Body of pancreas (tissue), 4 donors: ENCODE results near the gene TEDC2. TPM values are rescaled to one million over a fixed set of nuclear protein-coding genes. Genes with fewer than 3 reads are reported as not detected.
"Not testable (repeated sequence)": the region's sequence is repeated elsewhere in the genome, so short reads cannot be mapped to it uniquely, and the experiment has no call there.

Source experiments
- ATAC-seq: fragments of 150-250 bp; one replicate; pipeline ENCODE4 v1.9.1; 2016
- DNase-seq, 4 donors: peaks; one replicate each; pipeline ENCODE4 v3.0.0-alpha.2; 2019
- H3K27ac ChIP-seq, 4 donors: fragments of 200-600 bp; sonication (generic); 1 replicate in 3 of 4; 2 replicates in 1 of 4; pipeline versions ENCODE4 v1.5.1 to v1.6.1; 2016 to 2019; ENCODE audit warnings: mild to moderate bottlenecking in 1 of 4, mixed read lengths in 1 of 4, moderate library complexity in 1 of 4
- H3K27me3 ChIP-seq, 2 donors: fragments of 200-600 bp; sonication (generic); one replicate each; pipeline ENCODE4 v1.6.0; 2016; ENCODE audit warnings: mild to moderate bottlenecking in 1 of 2
- H3K36me3 ChIP-seq, 2 donors: fragments of 200-600 bp; sonication (generic); replicated peaks in 1 of 2; 2 replicates each; pipeline ENCODE4 v1.5.1; 2016; ENCODE audit warnings: low read depth in 2 of 2; ENCODE audit not compliant: insufficient read depth in 1 of 2
- H3K4me1 ChIP-seq: fragments of 200-600 bp; sonication (generic); one replicate; pipeline ENCODE4 v1.6.0; 2016
- H3K4me3 ChIP-seq, 2 donors: fragments of 200-600 bp; sonication (generic); 1 replicate in 1 of 2; 2 replicates in 1 of 2; pipeline ENCODE4 v1.5.1; 2016 to 2019
- H3K9me3 ChIP-seq, 3 donors: fragments of 200-600 bp; sonication (generic); 1 replicate in 2 of 3; 2 replicates in 1 of 3; pipeline ENCODE4 v1.5.1; 2016
- POLR2A ChIP-seq, 3 donors: fragments of 450-650 bp; IDR thresholded peaks; one replicate each; pipeline ENCODE4 v1.6.1; 2016; ENCODE audit warnings: antibody characterized with exemption in 3 of 3, mild to moderate bottlenecking in 2 of 3
- WGBS, 2 donors: methylation state at CpG; one replicate each; pipeline ENCODE4 v1.1.5; 2017; 5-methylcytosine and 5-hydroxymethylcytosine counted together
- intact Hi-C: fragments of 100-400 bp; cut with DNase I; formaldehyde crosslinking; loops from one replicate; pipeline ENCODE4 v1.15.1; 2023
- total RNA-seq, 2 donors: library from RNA; depleted of rRNA; stranded (reverse); fragments of >200 nt; gene quantifications; one replicate each; pipeline ENCODE4 v1.1.0, GENCODE V29; 2016
- TF ChIP-seq, protein P1 (sequence below), 7 experiments: fragments of 450-650 bp in 4 of 7; fragments of 200-600 bp in 3 of 7; sonication (generic) in 3 of 7; IDR thresholded peaks; one replicate each; pipeline ENCODE4 v1.5.1; 2016 to 2019; ENCODE audit warnings: antibody characterized with exemption in 7 of 7

The TEDC2 gene
- total RNA-seq, 2 donors from 2014 or later, result not detected

DNA sequence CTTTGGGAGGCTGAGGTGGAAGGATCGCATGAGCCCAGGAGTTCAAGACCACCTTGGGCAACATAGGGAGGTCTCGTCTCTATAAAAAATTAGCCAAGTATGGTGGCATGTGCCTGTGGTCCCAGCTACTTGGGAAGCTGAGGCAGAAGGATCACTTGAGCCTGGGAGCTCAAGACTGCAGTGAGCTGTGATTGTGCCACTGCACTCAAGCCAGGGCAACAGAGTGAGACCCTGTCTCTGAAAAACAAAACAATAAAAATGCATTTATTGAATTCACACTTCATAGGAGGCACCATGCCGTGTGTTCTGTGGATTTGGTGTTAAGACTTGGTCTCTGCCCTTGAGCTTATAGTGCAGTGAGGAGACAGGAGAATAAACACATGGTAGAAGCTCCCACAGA lies 17.4 kb downstream of the TEDC2 start:
- DNase-seq (no peak), ATAC-seq (no peak)
- peak overlapping the region; percentile 62 to 91 (median 88) for H3K27ac ChIP-seq
- no peak for TF ChIP-seq POLR2A (IDR thresholded peaks at IDR 0.05)
- TF ChIP-seq, protein P1, sequence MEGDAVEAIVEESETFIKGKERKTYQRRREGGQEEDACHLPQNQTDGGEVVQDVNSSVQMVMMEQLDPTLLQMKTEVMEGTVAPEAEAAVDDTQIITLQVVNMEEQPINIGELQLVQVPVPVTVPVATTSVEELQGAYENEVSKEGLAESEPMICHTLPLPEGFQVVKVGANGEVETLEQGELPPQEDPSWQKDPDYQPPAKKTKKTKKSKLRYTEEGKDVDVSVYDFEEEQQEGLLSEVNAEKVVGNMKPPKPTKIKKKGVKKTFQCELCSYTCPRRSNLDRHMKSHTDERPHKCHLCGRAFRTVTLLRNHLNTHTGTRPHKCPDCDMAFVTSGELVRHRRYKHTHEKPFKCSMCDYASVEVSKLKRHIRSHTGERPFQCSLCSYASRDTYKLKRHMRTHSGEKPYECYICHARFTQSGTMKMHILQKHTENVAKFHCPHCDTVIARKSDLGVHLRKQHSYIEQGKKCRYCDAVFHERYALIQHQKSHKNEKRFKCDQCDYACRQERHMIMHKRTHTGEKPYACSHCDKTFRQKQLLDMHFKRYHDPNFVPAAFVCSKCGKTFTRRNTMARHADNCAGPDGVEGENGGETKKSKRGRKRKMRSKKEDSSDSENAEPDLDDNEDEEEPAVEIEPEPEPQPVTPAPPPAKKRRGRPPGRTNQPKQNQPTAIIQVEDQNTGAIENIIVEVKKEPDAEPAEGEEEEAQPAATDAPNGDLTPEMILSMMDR (IDR thresholded peaks at IDR 0.05), result no peak
- no peaks in the 10 kb centered on the region for H3K27me3 ChIP-seq
- H3K4me1 ChIP-seq, result peaks cover 74% of the 10 kb centered on the region
- intact Hi-C loops, result no loop called here
- H3K9me3 ChIP-seq, result no peaks in the 10 kb centered on the region
- no peaks in the 10 kb centered on the region for H3K36me3 ChIP-seq
- H3K4me3 ChIP-seq, result no peak overlapping the region
- 61 to 62% methylated on average over 3 of the region's 3 CpGs for WGBS, 2 donors

DNA sequence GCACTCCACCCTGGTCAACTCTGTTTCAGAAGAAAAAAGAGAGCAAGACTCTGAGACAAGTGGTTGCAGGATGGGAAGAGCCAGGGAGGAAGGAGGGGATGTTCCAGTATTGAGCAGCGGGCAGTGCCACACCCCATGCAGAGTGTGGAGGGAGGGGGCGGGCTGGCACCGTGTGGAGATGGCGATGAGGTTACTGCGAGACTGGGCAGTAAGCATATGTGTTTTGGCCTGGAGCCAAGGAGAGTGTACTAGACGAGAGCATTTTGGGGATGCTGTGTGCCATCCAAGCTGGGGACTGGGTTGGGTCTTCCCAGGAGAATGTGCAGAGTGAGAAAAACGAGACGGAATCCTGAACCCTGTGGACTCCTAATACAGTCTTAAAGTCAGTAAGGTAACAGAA lies 18.4 kb downstream of the TEDC2 start:
- intact Hi-C loops, result no loop called here
- Histone ChIP-seq H3K9me3 (no peaks in the 10 kb centered on the region), H3K4me1 (peaks cover 82% of the 10 kb centered on the region), H3K4me3 (no peak overlapping the region), H3K27ac (peak overlapping the region in 2 of 4 donors; percentile 86 to 91), H3K36me3 (no peaks in the 10 kb centered on the region), H3K27me3 (no peaks in the 10 kb centered on the region)
- WGBS, 2 donors, result 49 to 51% methylated on average over 8 of the region's 8 CpGs
- TF ChIP-seq, protein P1 (IDR thresholded peaks at IDR 0.05), result no peak
- no peak for TF ChIP-seq POLR2A (IDR thresholded peaks at IDR 0.05)
- no peak for ATAC-seq
- DNase-seq, result no peak

DNA sequence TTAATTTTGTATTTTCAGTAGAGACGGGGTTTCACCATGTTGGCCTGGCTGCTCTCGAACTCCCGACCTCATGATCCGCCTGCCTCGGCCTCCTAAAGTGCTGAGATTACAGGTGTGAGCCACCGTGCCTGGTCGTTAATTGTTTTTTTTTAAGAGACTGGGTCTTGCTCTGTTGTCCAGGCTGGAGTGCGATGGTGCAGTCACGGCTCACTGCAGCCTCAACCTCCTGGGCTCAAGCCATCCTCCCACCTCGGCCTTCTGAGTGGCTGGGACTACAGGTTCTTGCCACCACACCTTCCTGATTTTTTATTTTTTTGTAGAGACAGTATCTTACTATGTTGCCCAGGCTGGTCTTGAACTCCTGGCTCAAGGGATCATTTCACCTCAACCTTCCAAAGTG lies 20.1 kb downstream of the TEDC2 start:
- H3K27me3 ChIP-seq, intact Hi-C loops, H3K36me3 ChIP-seq, H3K4me3 ChIP-seq, H3K9me3 ChIP-seq, ATAC-seq, DNase-seq: not testable (repeated sequence)
- Histone ChIP-seq H3K4me1 (peaks cover 87% of the 10 kb centered on the region), H3K27ac (peak overlapping the region; percentile 75 to 86 (median 82))
- WGBS, 2 donors, result 92 to 93% methylated on average over 10 of the region's 10 CpGs

DNA sequence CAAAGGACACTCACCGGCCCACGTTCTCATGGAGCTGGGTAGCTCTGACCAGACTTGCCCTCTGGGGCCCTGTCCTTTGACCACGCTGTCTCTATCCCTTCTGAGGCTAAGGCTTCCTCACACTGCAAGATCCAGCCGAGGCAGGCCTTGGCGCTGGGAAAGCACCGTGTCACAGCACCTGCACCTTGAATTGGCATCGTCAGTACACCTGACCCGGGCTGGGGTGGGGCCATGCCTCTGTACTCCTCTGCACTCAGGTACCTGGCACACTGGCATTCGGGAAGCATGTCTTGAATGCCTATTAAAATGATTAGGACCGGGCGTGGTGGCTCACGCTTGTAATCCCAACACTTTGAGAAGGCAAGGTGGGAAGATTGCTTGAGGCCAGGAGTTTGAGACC lies 21.0 kb downstream of the TEDC2 start:
- TF ChIP-seq POLR2A (IDR thresholded peaks at IDR 0.05), result peak; percentile 12 to 53 (median 42)
- TF ChIP-seq, protein P1 (IDR thresholded peaks at IDR 0.05), result no peak
- Histone ChIP-seq H3K9me3 (no peaks in the 10 kb centered on the region), H3K27me3 (no peaks in the 10 kb centered on the region), H3K36me3 (no peaks in the 10 kb centered on the region), H3K4me3 (no peak overlapping the region), H3K27ac (peak overlapping the region; percentile 75 to 86 (median 82)), H3K4me1 (peaks cover 85% of the 10 kb centered on the region)
- ATAC-seq (peak; percentile 83), DNase-seq (peak; percentile 89 to 95 (median 94))
- intact Hi-C loops, result no loop called here
- 21 to 28% methylated on average over 10 to 12 of the region's 12 CpGs for WGBS, 2 donors

DNA sequence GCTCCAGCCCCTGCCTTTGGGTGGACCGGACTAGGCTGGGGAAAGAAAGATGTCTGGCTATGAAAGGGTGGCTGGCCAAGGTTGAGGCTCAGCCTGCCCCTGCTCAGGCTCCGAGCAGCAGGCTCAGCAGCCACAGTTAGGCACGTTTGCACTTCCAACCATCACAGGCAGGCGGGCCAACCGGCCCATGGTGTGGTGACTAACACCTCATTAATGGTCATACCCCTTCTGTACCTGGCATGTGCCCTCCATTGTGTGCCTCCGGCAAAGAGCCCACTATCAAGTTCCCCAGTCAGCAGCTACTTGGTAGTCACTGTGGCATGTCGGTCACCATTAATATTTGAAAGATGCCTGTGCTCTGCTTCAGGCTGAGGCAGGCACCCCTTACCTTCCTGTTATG lies 21.8 kb downstream of the TEDC2 start:
- peak in 1 of 4 donors; percentile 38 for DNase-seq
- no peak overlapping the region for H3K4me3 ChIP-seq
- WGBS, 2 donors, result 13 to 33% methylated on average over 4 to 7 of the region's 7 CpGs
- TF ChIP-seq, protein P1 (IDR thresholded peaks at IDR 0.05), result peak in 1 of 7 experiments; percentile 8
- TF ChIP-seq POLR2A (IDR thresholded peaks at IDR 0.05), result no peak
- peaks cover 85% of the 10 kb centered on the region for H3K4me1 ChIP-seq
- no peaks in the 10 kb centered on the region for H3K36me3 ChIP-seq
- H3K27me3 ChIP-seq, result no peaks in the 10 kb centered on the region
- intact Hi-C loops, result no loop called here
- peak overlapping the region; percentile 75 to 86 (median 82) for H3K27ac ChIP-seq
- H3K9me3 ChIP-seq, result no peaks in the 10 kb centered on the region
- ATAC-seq, result no peak
